HepG2 (cell line): ENCODE measurements around the gene RASA2. TPM values are rescaled to one million over a fixed set of nuclear protein-coding genes. Genes with fewer than 3 reads are reported as not detected.

ENCODE experiments used
- ATAC-seq: fragments of 200-7000 bp; cut with Tn5 transposase; 3 replicates; pipeline ENCODE4 v1.9.1; 2020; ENCODE audit warnings: mild to moderate bottlenecking, moderate library complexity
- BruUV-seq: library from RNA; stranded (reverse); fragments of 400-500 nt; replicated peaks from 2 replicates; lab custom pipeline; 2021; lab: Mats Ljungman, UMichigan
- CTCF ChIA-PET: fragments of 300-600 bp; formaldehyde crosslinking; extraction: SDS; loops from one replicate; lab custom pipeline; 2021; ENCODE audit warnings: low total read pairs, inconsistent platforms, low intra/inter-chr PET ratio; lab: Yijun Ruan, JAX
- POLR2A ChIA-PET: fragments of 350-600 bp; sonication (Branson Sonifier 250); formaldehyde crosslinking; loops from one replicate; lab custom pipeline; 2020; ENCODE audit warnings: antibody characterized with exemption, inconsistent platforms; lab: Yijun Ruan, JAX
- DNase-seq: peaks from one replicate; pipeline ENCODE4 v3.0.0-alpha.2; 2015; ENCODE audit warnings: low spot score
- FAIRE-seq: peaks from 3 replicates; lab custom pipeline; 2011; peaks lifted over from hg19 to GRCh38; lab: Jason Lieb, UNC
- H2AFZ ChIP-seq: one replicate; pipeline ENCODE4 v1.6.1; 2011; ENCODE audit warnings: low read length, inconsistent platforms
- H3K27ac ChIP-seq: fragments of 300-600 bp; 3 replicates; pipeline ENCODE4 v1.8.0; 2011; ENCODE audit warnings: mixed run types, mild to moderate bottlenecking, mixed read lengths, low read length, inconsistent platforms; ENCODE audit not compliant: insufficient read depth; ENCODE audit errors: extremely low read length
- H3K27me3 ChIP-seq, 2 experiments: fragments of 200-600 bp in 1 of 2; 2 replicates in 1 of 2; 3 replicates in 1 of 2; pipeline versions ENCODE4 v1.6.0 to v1.8.0; 2011; ENCODE audit warnings: low read length in 2 of 2, mild to moderate bottlenecking in 2 of 2, moderate library complexity in 2 of 2, inconsistent platforms in 1 of 2; ENCODE audit not compliant: insufficient read depth in 2 of 2, control insufficient read depth in 1 of 2
- H3K36me3 ChIP-seq, 2 experiments: fragments of 200-600 bp in 1 of 2; replicated peaks in 1 of 2; 2 replicates in 1 of 2; 3 replicates in 1 of 2; pipeline versions ENCODE4 v1.5.1 to v1.8.0; 2011; ENCODE audit warnings: low read length in 2 of 2, inconsistent platforms in 1 of 2; ENCODE audit not compliant: insufficient read depth in 2 of 2, control insufficient read depth in 1 of 2
- H3K4me1 ChIP-seq: 2 replicates; pipeline ENCODE4 v1.5.1; 2012; ENCODE audit warnings: low read length, inconsistent platforms; ENCODE audit not compliant: insufficient read depth
- H3K4me2 ChIP-seq: 2 replicates; pipeline ENCODE4 v1.6.0; 2011; ENCODE audit warnings: low read depth, low read length, inconsistent platforms
- H3K4me3 ChIP-seq, 3 experiments: fragments of 200-600 bp in 1 of 3; sonication (generic), shearing (Covaris generic) in 1 of 3; replicated peaks in 1 of 3; 2 replicates each; pipeline ENCODE4 v1.5.1; 2011 to 2016; ENCODE audit warnings: low read length in 3 of 3, inconsistent platforms in 2 of 3, low read depth in 2 of 3, mild to moderate bottlenecking in 2 of 3, control low read depth in 1 of 3, mixed read lengths in 1 of 3; ENCODE audit not compliant: insufficient read depth in 1 of 3
- H3K79me2 ChIP-seq: one replicate; pipeline ENCODE4 v1.6.1; 2011; ENCODE audit warnings: low read length, inconsistent platforms; ENCODE audit not compliant: insufficient read depth
- H3K9ac ChIP-seq: 2 replicates; pipeline ENCODE4 v1.6.0; 2011; ENCODE audit warnings: mild to moderate bottlenecking, low read depth, low read length, inconsistent platforms; ENCODE audit not compliant: insufficient read depth
- H3K9me3 ChIP-seq: 2 replicates; pipeline ENCODE4 v1.5.1; 2012; ENCODE audit warnings: mild to moderate bottlenecking, low read length
- H4K20me1 ChIP-seq: 2 replicates; pipeline ENCODE4 v1.6.0; 2011; ENCODE audit warnings: inconsistent platforms, mild to moderate bottlenecking, low read length, moderate library complexity; ENCODE audit not compliant: insufficient read depth
- GFI1 ChIP-seq: sonication (generic); formaldehyde crosslinking; IDR thresholded peaks from 2 replicates; pipeline ENCODE4 v1.5.0; 2020; ENCODE audit warnings: missing genetic modification reagents, mild to moderate bottlenecking, borderline replicate concordance
- MAFF ChIP-seq: IDR thresholded peaks from 2 replicates; pipeline ENCODE4 v1.6.1; 2011; ENCODE audit warnings: low read depth, low read length, improper control_type of control experiment
- MBD4 ChIP-seq: IDR thresholded peaks from 2 replicates; pipeline ENCODE4 v1.6.1; 2012; ENCODE audit warnings: low read length, inconsistent platforms, borderline replicate concordance
- MTA3 ChIP-seq: sonication (generic); formaldehyde crosslinking; IDR thresholded peaks from 2 replicates; pipeline ENCODE4 v1.4.0; 2020; ENCODE audit warnings: missing genetic modification reagents
- NFKB2 ChIP-seq: sonication (generic); formaldehyde crosslinking; IDR thresholded peaks from 2 replicates; pipeline ENCODE4 v1.4.0; 2020; ENCODE audit warnings: missing genetic modification reagents, borderline replicate concordance
- POGZ ChIP-seq: sonication (generic); formaldehyde crosslinking; IDR thresholded peaks from 2 replicates; pipeline ENCODE4 v1.4.0; 2020; ENCODE audit warnings: mild to moderate bottlenecking, missing genetic modification reagents
- RBM39 ChIP-seq: fragments of 200-400 bp; formaldehyde crosslinking; IDR thresholded peaks from one replicate; pipeline ENCODE4 v1.6.1; 2018; ENCODE audit warnings: antibody characterized with exemption, mild to moderate bottlenecking, low read depth, low read length; ENCODE audit not compliant: poor library complexity, severe bottlenecking
- RFX1 ChIP-seq: fragments of 450-650 bp; IDR thresholded peaks from 2 replicates; pipeline ENCODE4 v1.6.1; 2017
- ZFY ChIP-seq: sonication (generic); formaldehyde crosslinking; IDR thresholded peaks from 2 replicates; pipeline ENCODE4 v1.4.0; 2020; ENCODE audit warnings: missing genetic modification reagents
- ZNF543 ChIP-seq: sonication (generic); formaldehyde crosslinking; IDR thresholded peaks from 2 replicates; pipeline ENCODE4 v1.4.0; 2020; ENCODE audit warnings: mild to moderate bottlenecking, missing genetic modification reagents
- ZNF547 ChIP-seq: sonication (generic); formaldehyde crosslinking; IDR thresholded peaks from 2 replicates; pipeline ENCODE4 v1.5.1; 2020; ENCODE audit warnings: mild to moderate bottlenecking, missing genetic modification reagents
- ZNF678 ChIP-seq: sonication (generic); formaldehyde crosslinking; IDR thresholded peaks from 2 replicates; pipeline ENCODE4 v1.4.0; 2020; ENCODE audit warnings: mild to moderate bottlenecking, missing genetic modification reagents
- WGBS: methylation state at CpG from one replicate; pipeline ENCODE4 v1.1.6; 2017; ENCODE audit warnings: low lambda C conversion rate; 5-methylcytosine and 5-hydroxymethylcytosine counted together
- in situ Hi-C: cut with HindIII; loops from 2 replicates; pipeline ENCODE4 v1.10.0; 2017; ENCODE audit warnings: low pct_unique_long_range_greater_than_20kb; ENCODE audit not compliant: extremely low pct_ligation_motif_present
- intact Hi-C: fragments of 100-400 bp; cut with micrococcal nuclease; formaldehyde crosslinking; loops from one replicate; pipeline ENCODE4 v1.10.0; 2022; ENCODE audit not compliant: unreplicated experiment
- polyA plus RNA-seq, 8 experiments: library from polyadenylated mRNA; depleted of rRNA in 3 of 8; stranded (reverse) in 7 of 8; unstranded in 1 of 8; fragments of >200 nt; fragmentation: Illumina TruSeq in 4 of 8; extraction: Trizol in 4 of 8; gene quantifications; 2 replicates each; pipeline versions ENCODE4 v1.2.1 to v1.2.3, GENCODE V29; 2011 to 2016; ENCODE audit warnings: low read depth in 4 of 8, missing spikeins in 1 of 8, mixed read lengths in 1 of 8; ENCODE audit not compliant: insufficient read depth in 1 of 8
- total RNA-seq, 5 experiments: library from RNA; depleted of rRNA; stranded (reverse); fragments of >200 nt; fragmentation: Illumina TruSeq; extraction: Trizol; gene quantifications; 2 replicates each; pipeline ENCODE4 v1.2.3, GENCODE V29; 2016; ENCODE audit warnings: low read depth in 1 of 5
- TF ChIP-seq, protein P1 (sequence below): IDR thresholded peaks from 2 replicates; pipeline ENCODE4 v1.6.1; 2016
- TF ChIP-seq, protein P2 (sequence below): sonication (generic); formaldehyde crosslinking; IDR thresholded peaks from 2 replicates; pipeline ENCODE4 v1.4.0; 2020; ENCODE audit warnings: missing genetic modification reagents, borderline replicate concordance
- TF ChIP-seq, protein P3 (sequence below): sonication (generic); formaldehyde crosslinking; IDR thresholded peaks from one replicate; pipeline ENCODE4 v1.5.1; 2020; ENCODE audit warnings: mild to moderate bottlenecking, missing genetic modification reagents; ENCODE audit errors: not compliant biosample characterization

Gene RASA2
- total and polyA plus RNA-seq, 2 of the 13 experiments (the other 11 are each of a cell fraction or from before 2014, with no cell fraction given), result 5.4 to 8.5 TPM

DNA sequence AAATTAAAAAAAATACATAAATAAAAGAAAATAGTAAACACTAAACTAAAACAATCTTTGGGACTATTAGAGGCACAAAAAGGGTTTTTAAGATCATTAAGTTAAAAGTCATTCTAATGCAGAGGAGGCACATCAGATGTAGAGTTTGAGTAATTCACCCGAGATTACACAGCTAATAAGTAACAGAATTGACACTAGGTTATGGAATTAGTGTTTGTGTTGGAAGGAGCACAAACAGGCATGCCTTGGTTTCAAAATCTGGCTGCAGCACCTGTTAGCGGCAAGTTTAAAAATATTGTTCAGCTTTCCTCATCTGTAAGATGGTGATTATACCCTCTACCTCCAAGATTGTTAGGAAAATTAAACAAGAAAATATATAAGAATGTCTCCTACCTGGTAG is 39.0 kb downstream of the RASA2 start:
- BruUV-seq, result no TSS peak
- no peak for DNase-seq
- Histone ChIP-seq H3K27ac (no peak overlapping the region), H2AFZ (no peak overlapping the region), H3K27me3 (no peaks in the 10 kb centered on the region), H4K20me1 (no peaks in the 10 kb centered on the region), H3K4me2 (no peak overlapping the region), H3K9me3 (no peaks in the 10 kb centered on the region), H3K9ac (no peak overlapping the region), H3K36me3 (peaks cover 0 to 25% of the 10 kb centered on the region in 2 experiments; a peak in 3 of 5 replicates)
- no peak for ATAC-seq
- POLR2A ChIA-PET, result no interaction called here
- WGBS, result 62% methylated on average over 2 of the region's 2 CpGs
- TF ChIP-seq, protein P1, sequence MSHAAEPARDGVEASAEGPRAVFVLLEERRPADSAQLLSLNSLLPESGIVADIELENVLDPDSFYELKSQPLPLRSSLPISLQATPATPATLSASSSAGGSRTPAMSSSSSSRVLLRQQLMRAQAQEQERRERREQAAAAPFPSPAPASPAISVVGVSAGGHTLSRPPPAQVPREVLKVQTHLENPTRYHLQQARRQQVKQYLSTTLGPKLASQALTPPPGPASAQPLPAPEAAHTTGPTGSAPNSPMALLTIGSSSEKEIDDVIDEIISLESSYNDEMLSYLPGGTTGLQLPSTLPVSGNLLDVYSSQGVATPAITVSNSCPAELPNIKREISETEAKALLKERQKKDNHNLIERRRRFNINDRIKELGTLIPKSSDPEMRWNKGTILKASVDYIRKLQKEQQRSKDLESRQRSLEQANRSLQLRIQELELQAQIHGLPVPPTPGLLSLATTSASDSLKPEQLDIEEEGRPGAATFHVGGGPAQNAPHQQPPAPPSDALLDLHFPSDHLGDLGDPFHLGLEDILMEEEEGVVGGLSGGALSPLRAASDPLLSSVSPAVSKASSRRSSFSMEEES, result no peak
- TF ChIP-seq RBM39 (no peak), MBD4 (no peak), MTA3 (CRISPR knock-in tag) (no peak), RFX1 (no peak), NFKB2 (CRISPR knock-in tag) (no peak), MAFF (no peak), ZFY (no peak), ZNF678 (CRISPR knock-in tag) (no peak), ZNF543 (CRISPR knock-in tag) (no peak), ZNF547 (CRISPR knock-in tag) (no peak), GFI1 (CRISPR knock-in tag) (no peak), POGZ (no peak)
- TF ChIP-seq, protein P2, sequence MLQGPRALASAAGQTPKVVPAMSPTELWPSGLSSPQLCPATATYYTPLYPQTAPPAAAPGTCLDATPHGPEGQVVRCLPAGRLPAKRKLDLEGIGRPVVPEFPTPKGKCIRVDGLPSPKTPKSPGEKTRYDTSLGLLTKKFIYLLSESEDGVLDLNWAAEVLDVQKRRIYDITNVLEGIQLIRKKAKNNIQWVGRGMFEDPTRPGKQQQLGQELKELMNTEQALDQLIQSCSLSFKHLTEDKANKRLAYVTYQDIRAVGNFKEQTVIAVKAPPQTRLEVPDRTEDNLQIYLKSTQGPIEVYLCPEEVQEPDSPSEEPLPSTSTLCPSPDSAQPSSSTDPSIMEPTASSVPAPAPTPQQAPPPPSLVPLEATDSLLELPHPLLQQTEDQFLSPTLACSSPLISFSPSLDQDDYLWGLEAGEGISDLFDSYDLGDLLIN (CRISPR knock-in tag), result no peak
- TF ChIP-seq, protein P3, sequence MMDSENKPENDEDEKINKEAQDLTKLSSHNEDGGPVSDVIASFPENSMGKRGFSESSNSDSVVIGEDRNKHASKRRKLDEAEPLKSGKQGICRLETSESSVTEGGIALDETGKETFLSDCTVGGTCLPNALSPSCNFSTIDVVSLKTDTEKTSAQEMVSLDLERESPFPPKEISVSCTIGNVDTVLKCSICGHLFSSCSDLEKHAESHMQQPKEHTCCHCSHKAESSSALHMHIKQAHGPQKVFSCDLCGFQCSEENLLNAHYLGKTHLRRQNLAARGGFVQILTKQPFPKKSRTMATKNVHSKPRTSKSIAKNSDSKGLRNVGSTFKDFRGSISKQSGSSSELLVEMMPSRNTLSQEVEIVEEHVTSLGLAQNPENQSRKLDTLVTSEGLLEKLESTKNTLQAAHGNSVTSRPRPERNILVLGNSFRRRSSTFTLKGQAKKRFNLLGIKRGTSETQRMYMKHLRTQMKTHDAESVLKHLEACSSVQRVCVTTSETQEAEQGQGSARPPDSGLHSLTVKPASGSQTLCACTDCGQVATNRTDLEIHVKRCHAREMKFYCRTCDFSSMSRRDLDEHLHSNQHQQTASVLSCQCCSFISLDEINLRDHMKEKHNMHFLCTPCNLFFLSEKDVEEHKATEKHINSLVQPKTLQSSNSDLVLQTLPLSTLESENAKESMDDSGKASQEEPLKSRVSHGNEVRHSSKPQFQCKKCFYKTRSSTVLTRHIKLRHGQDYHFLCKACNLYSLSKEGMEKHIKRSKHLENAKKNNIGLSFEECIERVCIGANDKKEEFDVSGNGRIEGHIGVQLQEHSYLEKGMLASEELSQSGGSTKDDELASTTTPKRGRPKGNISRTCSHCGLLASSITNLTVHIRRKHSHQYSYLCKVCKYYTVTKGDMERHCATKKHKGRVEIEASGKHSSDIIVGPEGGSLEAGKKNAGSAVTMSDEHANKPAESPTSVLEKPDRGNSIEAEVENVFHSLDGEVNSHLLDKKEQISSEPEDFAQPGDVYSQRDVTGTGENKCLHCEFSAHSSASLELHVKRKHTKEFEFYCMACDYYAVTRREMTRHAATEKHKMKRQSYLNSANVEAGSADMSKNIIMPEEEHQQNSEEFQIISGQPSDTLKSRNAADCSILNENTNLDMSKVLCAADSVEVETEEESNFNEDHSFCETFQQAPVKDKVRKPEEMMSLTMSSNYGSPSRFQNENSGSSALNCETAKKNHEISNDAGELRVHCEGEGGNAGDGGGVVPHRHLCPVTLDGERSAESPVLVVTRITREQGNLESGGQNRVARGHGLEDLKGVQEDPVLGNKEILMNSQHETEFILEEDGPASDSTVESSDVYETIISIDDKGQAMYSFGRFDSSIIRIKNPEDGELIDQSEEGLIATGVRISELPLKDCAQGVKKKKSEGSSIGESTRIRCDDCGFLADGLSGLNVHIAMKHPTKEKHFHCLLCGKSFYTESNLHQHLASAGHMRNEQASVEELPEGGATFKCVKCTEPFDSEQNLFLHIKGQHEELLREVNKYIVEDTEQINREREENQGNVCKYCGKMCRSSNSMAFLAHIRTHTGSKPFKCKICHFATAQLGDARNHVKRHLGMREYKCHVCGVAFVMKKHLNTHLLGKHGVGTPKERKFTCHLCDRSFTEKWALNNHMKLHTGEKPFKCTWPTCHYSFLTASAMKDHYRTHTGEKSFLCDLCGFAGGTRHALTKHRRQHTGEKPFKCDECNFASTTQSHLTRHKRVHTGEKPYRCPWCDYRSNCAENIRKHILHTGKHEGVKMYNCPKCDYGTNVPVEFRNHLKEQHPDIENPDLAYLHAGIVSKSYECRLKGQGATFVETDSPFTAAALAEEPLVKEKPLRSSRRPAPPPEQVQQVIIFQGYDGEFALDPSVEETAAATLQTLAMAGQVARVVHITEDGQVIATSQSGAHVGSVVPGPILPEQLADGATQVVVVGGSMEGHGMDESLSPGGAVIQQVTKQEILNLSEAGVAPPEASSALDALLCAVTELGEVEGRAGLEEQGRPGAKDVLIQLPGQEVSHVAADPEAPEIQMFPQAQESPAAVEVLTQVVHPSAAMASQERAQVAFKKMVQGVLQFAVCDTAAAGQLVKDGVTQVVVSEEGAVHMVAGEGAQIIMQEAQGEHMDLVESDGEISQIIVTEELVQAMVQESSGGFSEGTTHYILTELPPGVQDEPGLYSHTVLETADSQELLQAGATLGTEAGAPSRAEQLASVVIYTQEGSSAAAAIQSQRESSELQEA (CRISPR knock-in tag), result no peak
- TF ChIP-seq, all 625 proteins: peak for 0
- Histone ChIP-seq H3K79me2 (no peaks in the 10 kb centered on the region), H3K4me3 (no peak overlapping the region), H3K4me1 (no peaks in the 10 kb centered on the region)
- no peak for FAIRE-seq
- CTCF ChIA-PET, result no interaction called here
- intact Hi-C loops (no loop called here), in situ Hi-C loops (no loop called here)
